K562 (cell line): ENCODE measurements around the gene MOB1B. TPM values are rescaled to one million over a fixed set of nuclear protein-coding genes. Genes with fewer than 3 reads are reported as not detected.

Experiments used
- ETV1 ChIP-seq: fragments of 450-650 bp; conservative IDR thresholded peaks from 2 replicates; pipeline ENCODE4 v1.6.1; 2016; ENCODE audit warnings: missing genetic modification characterization, control low read depth, low read depth, missing compliant biosample characterization
- NR4A1 ChIP-seq, 2 experiments: fragments of 250-450 bp in 1 of 2; fragments of 450-650 bp in 1 of 2; sonication (Bioruptor Pico) in 1 of 2; IDR thresholded peaks; 2 replicates each; pipeline versions ENCODE4 v1.4.0 to v1.6.1; 2016 to 2020; ENCODE audit warnings: mild to moderate bottlenecking in 2 of 2, missing compliant biosample characterization in 1 of 2, missing genetic modification characterization in 1 of 2, moderate library complexity in 1 of 2
- RAD51 ChIP-seq: fragments of 450-650 bp; IDR thresholded peaks from 2 replicates; pipeline ENCODE4 v1.7.1; 2016; ENCODE audit warnings: low read depth, mild to moderate bottlenecking, borderline replicate concordance
- SNIP1 ChIP-seq: fragments of 450-650 bp; IDR thresholded peaks from 2 replicates; pipeline ENCODE4 v1.7.1; 2017; ENCODE audit warnings: low read depth, mild to moderate bottlenecking
- ZNF174 ChIP-seq: fragments of 250-450 bp; sonication (Bioruptor Pico); IDR thresholded peaks from 2 replicates; pipeline ENCODE4 v1.4.0; 2020; ENCODE audit warnings: mild to moderate bottlenecking
- ZNF407 ChIP-seq: fragments of 450-650 bp; IDR thresholded peaks from 2 replicates; pipeline ENCODE4 v1.6.1; 2016; ENCODE audit warnings: low read depth
- ZNF436 ChIP-seq: fragments of 250-450, 450-650 bp; sonication (Bioruptor Pico); formaldehyde crosslinking; IDR thresholded peaks from 2 replicates; pipeline ENCODE4 v1.7.0; 2020; ENCODE audit warnings: mild to moderate bottlenecking
- ZNF511 ChIP-seq: sonication (generic); formaldehyde crosslinking; IDR thresholded peaks from 2 replicates; pipeline ENCODE4 v1.8.0; 2022; ENCODE audit warnings: mild to moderate bottlenecking, missing genetic modification reagents
- ZNF639 ChIP-seq, 2 experiments: fragments of 200-800 bp in 1 of 2; sonication (Bioruptor generic) in 1 of 2; sonication (generic) in 1 of 2; formaldehyde crosslinking in 1 of 2; IDR thresholded peaks in 1 of 2; conservative IDR thresholded peaks in 1 of 2; 2 replicates each; pipeline versions ENCODE4 v1.5.0 to v1.6.1; 2016 to 2020; ENCODE audit warnings: missing compliant biosample characterization in 1 of 2, missing genetic modification characterization in 1 of 2, missing genetic modification reagents in 1 of 2
- ZNF668 ChIP-seq: fragments of 250-450 bp; sonication (Bioruptor Pico); IDR thresholded peaks from 2 replicates; pipeline ENCODE4 v1.8.0; 2022; ENCODE audit warnings: mild to moderate bottlenecking, inconsistent platforms
- polyA plus RNA-seq, 8 experiments: library from polyadenylated mRNA; depleted of rRNA in 4 of 8; stranded (reverse) in 5 of 8; unstranded in 3 of 8; fragments of >200 nt; fragmentation: Nextera tagmentation in 2 of 8; fragmentation: Illumina TruSeq in 1 of 8; extraction: Ambion mirVana in 2 of 8; extraction: Trizol in 1 of 8; gene quantifications; 2 replicates each; pipeline versions ENCODE4 v1.2.1 to v1.2.3, GENCODE V29; 2011 to 2014; ENCODE audit warnings: inconsistent platforms in 1 of 8, missing spikeins in 1 of 8
- total RNA-seq, 7 experiments: library from RNA; depleted of rRNA in 6 of 7; stranded (reverse); fragments of >200 nt in 6 of 7; fragmentation: Illumina TruSeq in 2 of 7; extraction: Trizol in 2 of 7; gene quantifications; 2 replicates each; pipeline versions ENCODE4 v1.2.1 to v1.2.3, GENCODE V29; 2011 to 2021; ENCODE audit warnings: low replicate concordance in 1 of 7

Gene MOB1B
- total and polyA plus RNA-seq, 9 of the 15 experiments (the other 6 are each of a cell fraction or from before 2014, with no cell fraction given), result 8.4 to 37.8 (median 19.0) TPM

- TF ChIP-seq ZNF407 (no peak), ZNF511 (CRISPR knock-in tag) (no peak), ZNF174 (CRISPR knock-in tag) (no peak), ZNF668 (no peak), ZNF436 (no peak), RAD51 (no peak), ETV1 (tag) (no peak), NR4A1 (CRISPR knock-in tag; IDR thresholded peaks at IDR 0.05) (no peak), NR4A1 (tag; IDR thresholded peaks at IDR 0.05) (no peak), ZNF639 (CRISPR knock-in tag; conservative IDR thresholded peaks at IDR 0.05 in 1 of 2, IDR thresholded peaks at IDR 0.05 in 1 of 2) (no peak), SNIP1 (no peak)
These were observed 56.5 kb downstream of the MOB1B start (continued) for GRCh38 chr4:70958681-70959080.
